ENCODE data around the gene MT2A.

The MT2A gene

DNA sequence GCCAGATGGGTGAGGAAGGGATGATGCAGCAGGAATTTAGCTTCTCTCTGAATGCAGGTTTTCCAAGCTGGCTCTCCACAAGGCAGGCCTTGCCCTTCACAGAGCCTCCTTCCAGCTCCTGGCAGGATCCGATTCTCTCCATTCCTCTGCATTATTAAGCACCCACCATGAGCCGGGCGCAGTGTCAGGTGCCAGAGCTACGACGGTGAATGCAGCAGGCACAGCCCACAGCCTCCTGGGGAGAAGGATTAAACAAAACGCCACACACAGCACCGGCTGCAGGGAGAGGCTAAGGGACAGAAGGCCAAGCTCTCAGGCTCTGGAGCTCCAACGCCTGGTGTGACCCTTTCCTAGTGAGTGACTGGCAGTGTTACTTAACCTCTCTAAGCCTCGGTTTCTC is 7.1 kb upstream of the MT2A start:
- no peak overlapping the region for H3K9ac ChIP-seq (ENCODE audit: low read length)
- no peak overlapping the region for H3K27ac ChIP-seq (ENCODE audit: low read length)
- H3K79me2 ChIP-seq (ENCODE audit: low read length) = no peaks in the 10 kb centered on the region
- no peak overlapping the region for H2AFZ ChIP-seq (ENCODE audit: low read depth, low read length)
- H3K4me2 ChIP-seq (ENCODE audit: low read length) = no peak overlapping the region
- no peak overlapping the region for H3K4me3 ChIP-seq (ENCODE audit: low read length)
- TF ChIP-seq, protein P1, sequence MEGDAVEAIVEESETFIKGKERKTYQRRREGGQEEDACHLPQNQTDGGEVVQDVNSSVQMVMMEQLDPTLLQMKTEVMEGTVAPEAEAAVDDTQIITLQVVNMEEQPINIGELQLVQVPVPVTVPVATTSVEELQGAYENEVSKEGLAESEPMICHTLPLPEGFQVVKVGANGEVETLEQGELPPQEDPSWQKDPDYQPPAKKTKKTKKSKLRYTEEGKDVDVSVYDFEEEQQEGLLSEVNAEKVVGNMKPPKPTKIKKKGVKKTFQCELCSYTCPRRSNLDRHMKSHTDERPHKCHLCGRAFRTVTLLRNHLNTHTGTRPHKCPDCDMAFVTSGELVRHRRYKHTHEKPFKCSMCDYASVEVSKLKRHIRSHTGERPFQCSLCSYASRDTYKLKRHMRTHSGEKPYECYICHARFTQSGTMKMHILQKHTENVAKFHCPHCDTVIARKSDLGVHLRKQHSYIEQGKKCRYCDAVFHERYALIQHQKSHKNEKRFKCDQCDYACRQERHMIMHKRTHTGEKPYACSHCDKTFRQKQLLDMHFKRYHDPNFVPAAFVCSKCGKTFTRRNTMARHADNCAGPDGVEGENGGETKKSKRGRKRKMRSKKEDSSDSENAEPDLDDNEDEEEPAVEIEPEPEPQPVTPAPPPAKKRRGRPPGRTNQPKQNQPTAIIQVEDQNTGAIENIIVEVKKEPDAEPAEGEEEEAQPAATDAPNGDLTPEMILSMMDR (IDR thresholded peaks at IDR 0.05; ENCODE audit: low read depth, low read length) = no peak
- TF ChIP-seq EZH2phosphoT487 (IDR thresholded peaks at IDR 0.05; ENCODE audit: low read depth) = no peak
- peaks cover 3% of the 10 kb centered on the region; the same call in 1 of the 2 replicates for H3K4me1 ChIP-seq (ENCODE audit: low read length)
- H4K20me1 ChIP-seq (ENCODE audit: insufficient read depth, low read length) = no peaks in the 10 kb centered on the region
- peaks cover 15% of the 10 kb centered on the region; the same call in 1 of the 2 replicates for H3K27me3 ChIP-seq (ENCODE audit: low read depth, low read length)
- no peaks in the 10 kb centered on the region for H3K9me3 ChIP-seq (ENCODE audit: insufficient read depth, low read length)
- no peaks in the 10 kb centered on the region for H3K36me3 ChIP-seq (replicated peaks; ENCODE audit: low read depth, low read length)

DNA sequence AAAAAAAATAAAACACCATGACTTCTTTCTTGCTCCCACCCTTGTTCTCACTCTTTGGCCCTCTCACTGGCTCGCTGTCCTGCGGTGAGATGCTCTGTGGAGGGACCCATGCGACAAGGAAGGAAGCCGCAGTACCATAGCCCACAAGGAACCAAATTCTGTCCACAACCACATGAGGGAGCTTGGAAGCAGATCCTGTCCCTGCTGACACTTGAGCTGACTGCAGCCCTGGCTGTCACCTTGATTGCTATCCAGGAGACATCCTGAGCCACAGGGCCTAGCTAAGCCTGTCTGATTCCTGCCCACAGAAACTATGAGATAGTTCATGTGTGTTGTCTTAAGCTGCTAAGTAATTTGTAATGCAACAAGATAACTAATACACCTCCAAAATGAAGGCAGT is 4.8 kb upstream of the MT2A start:
- H3K79me2 ChIP-seq (ENCODE audit: low read length) = no peaks in the 10 kb centered on the region
- TF ChIP-seq EZH2phosphoT487 (IDR thresholded peaks at IDR 0.05; ENCODE audit: low read depth) = no peak
- TF ChIP-seq, protein P1 (IDR thresholded peaks at IDR 0.05; ENCODE audit: low read depth, low read length) = peak; percentile 23
- no peak overlapping the region for H3K9ac ChIP-seq (ENCODE audit: low read length)
- peaks cover 9% of the 10 kb centered on the region for H3K4me1 ChIP-seq (ENCODE audit: low read length)
- no peaks in the 10 kb centered on the region for H3K36me3 ChIP-seq (replicated peaks; ENCODE audit: low read depth, low read length)
- no peak overlapping the region for H2AFZ ChIP-seq (ENCODE audit: low read depth, low read length)
- H4K20me1 ChIP-seq (ENCODE audit: insufficient read depth, low read length) = no peaks in the 10 kb centered on the region
- no peak overlapping the region for H3K27ac ChIP-seq (ENCODE audit: low read length)
- H3K9me3 ChIP-seq (ENCODE audit: insufficient read depth, low read length) = no peaks in the 10 kb centered on the region
- H3K27me3 ChIP-seq (ENCODE audit: low read depth, low read length) = 0 out of 2 replicates have a peak, but pooled peaks cover 8% of the 10 kb centered on the region
- no peak overlapping the region for H3K4me2 ChIP-seq (ENCODE audit: low read length)
- no peak overlapping the region for H3K4me3 ChIP-seq (ENCODE audit: low read length)

DNA sequence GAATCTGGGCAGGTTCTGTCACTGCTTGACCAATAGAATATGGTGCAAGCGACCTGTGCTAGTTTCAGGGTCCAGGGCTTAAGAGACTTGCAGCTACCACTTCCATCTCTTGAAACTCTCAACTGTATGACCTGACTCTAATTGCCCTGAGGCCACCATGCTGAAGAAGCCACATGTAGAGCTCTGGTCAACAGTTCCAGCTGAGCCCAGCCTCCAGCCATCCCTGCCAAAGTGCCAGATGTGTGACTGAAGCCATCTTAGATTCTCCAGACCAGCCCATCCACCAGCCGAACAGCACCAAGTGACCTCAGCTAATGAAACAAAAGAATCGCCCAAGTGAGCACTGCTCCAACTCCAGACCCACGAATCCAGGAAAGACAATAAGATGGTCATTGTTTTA is 3.4 kb upstream of the MT2A start:
- no peaks in the 10 kb centered on the region for H3K79me2 ChIP-seq (ENCODE audit: low read length)
- no peaks in the 10 kb centered on the region for H3K36me3 ChIP-seq (replicated peaks; ENCODE audit: low read depth, low read length)
- H3K4me2 ChIP-seq (ENCODE audit: low read length) = no peak overlapping the region
- TF ChIP-seq EZH2phosphoT487 (IDR thresholded peaks at IDR 0.05; ENCODE audit: low read depth) = no peak
- TF ChIP-seq, protein P1 (IDR thresholded peaks at IDR 0.05; ENCODE audit: low read depth, low read length) = no peak
- no peaks in the 10 kb centered on the region for H3K9me3 ChIP-seq (ENCODE audit: insufficient read depth, low read length)
- H3K4me3 ChIP-seq (ENCODE audit: low read length) = no peak overlapping the region
- peaks cover 15% of the 10 kb centered on the region for H3K4me1 ChIP-seq (ENCODE audit: low read length)
- H3K27me3 ChIP-seq (ENCODE audit: low read depth, low read length) = 0 out of 2 replicates have a peak, but pooled peaks cover 8% of the 10 kb centered on the region
- H2AFZ ChIP-seq (ENCODE audit: low read depth, low read length) = no peak overlapping the region
- no peaks in the 10 kb centered on the region for H4K20me1 ChIP-seq (ENCODE audit: insufficient read depth, low read length)
- no peak overlapping the region for H3K27ac ChIP-seq (ENCODE audit: low read length)
- no peak overlapping the region for H3K9ac ChIP-seq (ENCODE audit: low read length)

DNA sequence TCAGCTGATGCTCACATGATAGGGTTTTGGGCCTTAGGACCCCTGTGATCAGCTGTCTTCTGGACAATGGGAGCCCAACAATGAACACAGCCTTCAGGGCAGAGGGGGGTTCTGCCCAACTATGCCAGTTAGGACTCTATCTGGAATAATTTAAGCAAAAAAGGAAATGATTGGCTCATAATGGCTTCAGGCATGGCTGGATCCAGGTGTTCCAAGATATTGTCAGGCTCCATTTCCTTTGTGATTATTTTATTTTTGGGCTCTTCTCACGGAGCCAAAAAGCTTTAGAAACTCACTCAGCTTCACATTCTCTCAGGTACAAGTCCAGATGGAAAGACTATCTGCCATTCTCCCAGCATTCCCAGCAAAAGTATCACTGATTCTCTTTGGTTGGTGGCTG is 2.9 kb upstream of the MT2A start:
- H3K4me2 ChIP-seq (ENCODE audit: low read length) = no peak overlapping the region

More for the DNA sequence above, 2.9 kb upstream of the MT2A start:
- Histone ChIP-seq H3K27ac (ENCODE audit: low read length) (no peak overlapping the region), H3K9ac (ENCODE audit: low read length) (no peak overlapping the region), H3K4me1 (ENCODE audit: low read length) (peaks cover 17% of the 10 kb centered on the region), H3K36me3 (replicated peaks; ENCODE audit: low read depth, low read length) (no peaks in the 10 kb centered on the region), H3K27me3 (ENCODE audit: low read depth, low read length) (0 out of 2 replicates have a peak, but pooled peaks cover 8% of the 10 kb centered on the region), H3K4me3 (ENCODE audit: low read length) (no peak overlapping the region), H2AFZ (ENCODE audit: low read depth, low read length) (no peak overlapping the region), H3K79me2 (ENCODE audit: low read length) (no peaks in the 10 kb centered on the region), H3K9me3 (ENCODE audit: insufficient read depth, low read length) (no peaks in the 10 kb centered on the region), H4K20me1 (ENCODE audit: insufficient read depth, low read length) (no peaks in the 10 kb centered on the region)
- TF ChIP-seq, protein P1 (IDR thresholded peaks at IDR 0.05; ENCODE audit: low read depth, low read length) = no peak
- no peak for TF ChIP-seq EZH2phosphoT487 (IDR thresholded peaks at IDR 0.05; ENCODE audit: low read depth)
